Stimulated activated CD4-positive, alpha-beta T cell treated with anti-CD3 and anti-CD28 coated beads, TNF-alpha, amount 100 ng/mL, for 48 hours (primary cell): ENCODE data around the gene GPHN.
"Not testable (repeated sequence)": the region's sequence is repeated elsewhere in the genome, so short reads cannot be mapped to it uniquely, and the experiment has no call there.

Experiments
- DNase-seq, 3 donors: peaks; one replicate each; pipeline ENCODE4 v3.0.0-alpha.2; 2020; ENCODE audit warnings: low read depth in 3 of 3

The GPHN gene

GRCh38 chr14:67050896-67051295, 542.9 kb downstream of the GPHN start:
- DNase-seq = no peak

GRCh38 chr14:67056684-67057083, 548.7 kb downstream of the GPHN start:
- DNase-seq = no peak

- DNase-seq = no peak
Observed at GRCh38 chr14:67059596-67059995, 551.6 kb downstream of the GPHN start.

DNA sequence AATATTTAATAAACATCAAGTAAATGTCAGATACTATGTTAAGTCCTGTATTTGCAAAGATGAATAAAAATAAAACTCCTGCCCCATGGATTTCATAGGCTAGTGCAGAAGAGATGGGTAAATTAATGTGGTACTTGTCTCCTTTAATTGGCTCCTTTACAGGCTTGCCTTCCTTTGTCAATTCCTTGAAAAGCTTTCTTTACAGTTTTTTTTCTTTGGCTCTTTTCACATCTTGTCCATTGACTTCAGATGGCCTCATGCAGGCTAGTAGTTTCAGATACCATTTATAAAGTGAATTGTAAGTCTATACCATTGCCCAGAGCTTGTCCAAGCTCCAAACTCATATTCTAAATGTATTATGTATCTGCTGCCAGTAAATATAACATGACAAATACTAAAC, 552.6 kb downstream of the GPHN start:
- DNase-seq = no peak

GRCh38 chr14:67067070-67067814, 559.3 kb downstream of the GPHN start:
- not testable (repeated sequence) for DNase-seq

DNA sequence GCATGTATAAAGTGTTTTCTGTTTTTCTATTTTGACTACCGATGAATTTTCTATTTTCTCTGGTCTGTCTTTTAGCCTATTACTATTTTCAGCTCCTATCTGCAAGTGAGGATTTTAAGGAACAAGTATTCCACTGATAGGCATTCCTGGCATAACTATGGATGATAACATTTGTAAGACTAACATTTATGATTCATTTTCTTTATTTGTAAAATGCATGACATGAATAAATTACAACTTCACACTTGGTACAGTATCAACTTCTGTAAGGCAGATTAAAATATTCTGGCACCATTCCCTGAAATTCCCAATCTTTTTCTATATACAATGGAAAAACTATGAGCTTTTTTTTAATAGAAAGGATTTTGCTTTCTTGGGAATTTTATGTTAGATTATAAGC, 560.3 kb downstream of the GPHN start:
- DNase-seq = no peak

DNA sequence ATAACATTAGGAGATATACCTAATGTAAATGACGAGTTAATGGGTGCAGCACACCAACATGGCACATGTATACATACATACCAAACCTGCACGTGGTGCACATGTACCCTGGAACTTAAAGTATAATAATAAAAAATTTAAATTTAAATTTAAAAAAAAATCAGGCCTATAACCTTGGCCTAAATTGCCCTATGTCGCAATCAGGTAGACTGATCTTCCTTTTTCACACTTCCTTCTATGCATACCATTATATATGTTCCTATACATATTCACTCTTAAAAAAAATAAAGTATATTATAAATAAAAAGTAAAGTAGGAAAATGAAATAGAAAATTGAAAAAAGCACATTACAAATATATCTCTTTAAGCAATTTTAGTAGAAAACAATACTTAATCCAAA, 563.6 kb downstream of the GPHN start:
- no peak for DNase-seq

DNA sequence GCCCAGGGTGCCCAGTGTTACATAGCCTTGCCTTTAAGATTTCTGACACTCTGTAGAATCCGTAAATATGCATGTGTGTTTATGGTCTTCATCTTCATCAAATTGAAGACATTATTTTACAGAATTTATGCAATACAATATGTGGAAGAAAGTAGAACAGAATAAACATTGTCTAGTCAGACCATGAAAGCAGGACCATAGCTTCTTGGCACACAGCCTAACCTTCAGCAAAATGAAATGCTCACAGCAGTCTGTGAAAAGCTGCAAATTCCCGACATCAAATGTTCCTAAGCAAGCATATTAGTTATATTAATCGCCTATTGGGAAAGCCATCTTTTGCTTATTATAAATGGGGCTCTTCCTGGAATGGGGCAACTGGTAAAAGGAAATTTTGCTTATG, 570.0 kb downstream of the GPHN start:
- no peak for DNase-seq

DNA sequence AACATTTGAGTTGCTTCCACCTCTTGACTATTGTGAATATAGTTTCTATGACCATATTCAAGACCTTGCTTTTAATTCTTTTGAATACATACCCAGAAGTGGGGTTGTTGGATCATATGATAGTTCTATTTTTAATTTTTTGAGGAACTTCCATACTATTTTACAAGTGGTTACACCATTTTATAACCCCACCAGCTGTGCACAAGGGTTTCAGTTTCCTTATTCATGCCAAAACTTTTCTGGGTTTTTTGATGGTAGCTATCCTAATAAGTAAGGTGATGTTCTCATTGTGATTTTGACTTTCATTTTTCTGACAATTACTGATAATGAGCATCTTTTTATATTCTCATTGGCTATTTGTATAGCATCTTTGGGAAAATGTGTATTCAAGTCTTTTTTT, 571.9 kb downstream of the GPHN start:
- no peak for DNase-seq

DNA sequence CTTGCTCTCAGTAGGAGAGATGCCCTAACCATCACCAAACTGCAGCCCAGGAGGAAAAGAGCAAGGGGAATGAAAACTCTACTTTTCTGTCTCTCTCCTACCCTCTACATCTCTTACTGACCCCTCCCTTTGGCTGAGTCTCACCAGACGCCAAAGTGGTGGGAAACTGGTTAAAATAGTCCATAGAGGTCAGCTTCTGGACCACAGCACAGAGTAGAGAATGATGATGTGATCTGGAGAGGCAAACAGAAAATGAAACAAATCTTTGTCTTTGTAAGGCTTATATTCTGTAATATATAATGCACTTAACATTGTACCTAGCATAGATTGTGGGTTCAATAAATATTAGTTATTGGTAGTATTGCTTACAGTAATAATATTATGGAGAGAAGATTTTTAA, 600.3 kb downstream of the GPHN start:
- no peak for DNase-seq

DNA sequence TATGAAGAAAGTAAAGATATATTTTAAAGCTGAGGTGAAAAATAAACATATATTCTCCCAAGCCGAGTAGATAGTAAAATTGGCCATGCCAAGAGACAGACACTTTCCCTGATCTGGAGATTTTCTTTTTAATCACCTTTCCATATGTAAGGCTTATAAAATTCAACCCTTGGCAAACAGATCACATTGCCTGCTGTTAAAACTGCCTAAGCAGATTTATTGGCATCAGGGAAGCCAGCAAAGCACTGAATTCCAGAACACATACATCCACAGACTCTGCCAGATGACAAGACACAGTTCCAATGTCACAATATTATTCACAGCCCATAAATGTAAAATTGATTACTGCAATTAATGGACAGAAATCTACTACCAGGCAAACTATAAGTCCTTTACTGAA, 603.1 kb downstream of the GPHN start:
- no peak for DNase-seq

DNA sequence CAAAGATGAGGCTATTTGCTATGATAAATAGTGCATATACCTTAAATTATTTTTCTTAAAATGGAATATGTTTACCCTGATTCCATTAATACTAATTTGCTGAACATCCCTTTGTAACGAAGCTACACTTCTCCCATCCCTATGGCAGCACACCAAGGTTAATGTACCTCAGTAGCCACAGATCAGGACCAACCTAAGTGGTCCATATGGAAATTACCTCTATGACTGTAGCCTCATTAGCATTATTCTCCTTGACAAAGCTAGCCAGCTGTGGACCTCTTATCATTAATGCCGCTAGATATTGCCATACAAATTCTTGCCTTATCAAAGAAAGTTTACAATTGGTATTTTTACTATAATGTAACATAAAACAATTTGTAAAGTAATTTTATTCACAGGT, 604.4 kb downstream of the GPHN start:
- DNase-seq = no peak

- DNase-seq = no peak
Observed at GRCh38 chr14:67127174-67127573, 619.2 kb downstream of the GPHN start.

DNA sequence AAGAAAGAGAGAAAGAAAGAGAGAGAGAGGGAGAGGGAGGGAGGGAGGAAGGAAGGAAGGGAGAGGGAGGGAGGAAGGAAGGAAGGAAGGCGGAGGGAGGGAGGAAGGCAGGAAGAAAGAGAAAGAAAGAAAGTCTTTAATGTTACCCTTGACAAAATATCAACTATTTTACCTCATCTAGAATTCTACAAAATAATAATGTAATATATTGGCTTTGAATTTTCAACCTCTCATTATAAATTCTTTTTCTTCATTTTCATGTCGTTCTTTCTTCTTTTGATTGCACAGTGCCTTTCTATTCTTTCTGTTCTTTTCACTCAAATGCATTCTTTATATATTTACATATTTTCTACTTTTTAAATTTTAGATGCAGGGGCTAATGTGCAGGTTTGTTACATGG, 621.8 kb downstream of the GPHN start:
- no peak for DNase-seq

GRCh38 chr14:67131691-67132090, 623.7 kb downstream of the GPHN start:
- DNase-seq = no peak

- no peak for DNase-seq
Observed at GRCh38 chr14:67133144-67133543, 625.2 kb downstream of the GPHN start.

GRCh38 chr14:67133595-67134441, 625.9 kb downstream of the GPHN start:
- no peak for DNase-seq

DNA sequence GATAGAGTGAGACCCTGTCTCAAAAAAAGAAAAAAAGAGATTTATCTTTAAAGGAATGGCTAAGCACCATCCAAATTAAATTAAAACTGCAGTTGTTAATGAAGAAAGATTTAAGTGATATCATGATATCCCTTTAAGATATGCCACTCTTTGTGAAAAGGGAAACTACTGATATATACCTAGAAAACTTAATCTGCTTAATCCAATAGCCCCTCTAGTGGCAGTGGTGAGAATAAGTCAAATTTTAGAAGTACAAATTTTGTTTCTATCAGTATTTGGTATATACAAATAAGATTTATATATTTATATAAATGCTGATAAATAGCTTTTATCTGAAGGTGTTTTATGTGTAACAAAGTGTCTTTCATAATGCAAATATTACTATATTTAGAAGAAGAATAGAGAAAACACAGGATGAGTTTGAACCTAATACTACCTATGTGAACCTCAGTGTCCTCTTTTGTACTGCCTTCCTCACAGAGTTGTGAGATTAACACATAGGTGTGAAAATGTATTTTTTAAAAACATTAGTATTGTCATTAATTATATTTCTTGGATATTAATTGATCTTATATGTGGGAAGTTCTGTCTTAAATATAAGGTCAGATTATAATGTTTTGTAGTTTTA, 629.9 kb downstream of the GPHN start:
- no peak for DNase-seq

DNA sequence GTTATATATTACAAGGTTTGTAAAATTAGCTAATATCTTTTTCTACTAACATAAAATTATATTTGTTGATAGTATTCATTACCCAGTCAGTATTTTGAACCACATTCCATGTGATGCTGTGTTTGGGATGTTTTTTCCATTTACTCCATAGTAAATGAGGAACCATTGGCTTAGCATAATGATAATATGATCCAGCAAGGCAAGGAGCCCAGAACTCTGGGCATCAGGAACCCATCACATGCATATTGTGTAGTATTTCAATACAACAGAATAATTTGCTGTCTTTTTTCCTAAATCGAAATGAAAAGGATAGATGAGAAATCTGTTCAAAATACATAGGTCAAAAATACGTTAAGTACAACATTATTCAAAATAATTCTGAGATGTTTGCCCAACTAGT, 632.6 kb downstream of the GPHN start:
- no peak for DNase-seq

GRCh38 chr14:67141146-67141900, 633.4 kb downstream of the GPHN start:
- DNase-seq = no peak

- no peak for DNase-seq
Observed at GRCh38 chr14:67151082-67151666, 643.2 kb downstream of the GPHN start.

GRCh38 chr14:67158566-67158965, 650.6 kb downstream of the GPHN start:
- no peak for DNase-seq
